NCI-H2107 treated with DMSO at 0.1 percent for 48 hours (cell line): ENCODE measurements around the gene NF1.
"Not testable (repeated sequence)": the region's sequence is repeated elsewhere in the genome, so short reads cannot be mapped to it uniquely, and the experiment has no call there.

Source experiments
- DNase-seq: peaks from one replicate; lab custom pipeline; 2025; ENCODE audit not compliant: unreplicated experiment; lab: John Stamatoyannopoulos, UW

NF1 gene

GRCh38 chr17:31074772-31075555, 19.8 kb upstream of the NF1 start:
- no peak for DNase-seq

GRCh38 chr17:31078290-31078689, 16.5 kb upstream of the NF1 start:
- no peak for DNase-seq

GRCh38 chr17:31079731-31080130, 15.0 kb upstream of the NF1 start:
- no peak for DNase-seq

- no peak for DNase-seq
Observed at GRCh38 chr17:31085563-31085962, 9.2 kb upstream of the NF1 start.

GRCh38 chr17:31089471-31089870, 5.3 kb upstream of the NF1 start:
- no peak for DNase-seq

- not testable (repeated sequence) for DNase-seq
Observed at GRCh38 chr17:31090650-31091049, 4.1 kb upstream of the NF1 start.

GRCh38 chr17:31092475-31093064, 2.2 kb upstream of the NF1 start:
- no peak for DNase-seq

GRCh38 chr17:31093866-31094599, 744 bp upstream of the NF1 start:
- peak; percentile 37 for DNase-seq

- DNase-seq: peak; percentile 17
Observed at GRCh38 chr17:31095236-31096105, 694 bp downstream of the NF1 start.

GRCh38 chr17:31096106-31096436, 1.3 kb downstream of the NF1 start:
- no peak for DNase-seq

- no peak for DNase-seq
Observed at GRCh38 chr17:31099016-31099415, 4.2 kb downstream of the NF1 start.

GRCh38 chr17:31100840-31101459, 6.2 kb downstream of the NF1 start:
- no peak for DNase-seq

GRCh38 chr17:31101943-31102342, 7.2 kb downstream of the NF1 start:
- DNase-seq: no peak

- DNase-seq: no peak
Observed at GRCh38 chr17:31105991-31106390, 11.2 kb downstream of the NF1 start.

- no peak for DNase-seq
Observed at GRCh38 chr17:31111183-31111582, 16.4 kb downstream of the NF1 start.

- DNase-seq: no peak
Observed at GRCh38 chr17:31112001-31112661, 17.4 kb downstream of the NF1 start.

GRCh38 chr17:31113368-31113767, 18.6 kb downstream of the NF1 start:
- not testable (repeated sequence) for DNase-seq

- no peak for DNase-seq
Observed at GRCh38 chr17:31113939-31114338, 19.2 kb downstream of the NF1 start.

GRCh38 chr17:31114956-31115555, 20.3 kb downstream of the NF1 start:
- no peak for DNase-seq

- DNase-seq: no peak
Observed at GRCh38 chr17:31116167-31116566, 21.4 kb downstream of the NF1 start.
